Neural cell (in vitro differentiated cells): ENCODE results near the gene PHACTR1. TPM values are rescaled to one million over a fixed set of nuclear protein-coding genes. Genes with fewer than 3 reads are reported as not detected.

Source experiments
- H2AFZ ChIP-seq: fragments of 200-600, 300-800 bp; sonication (generic), shearing (Covaris generic); 2 replicates; pipeline ENCODE4 v1.6.0; 2014; ENCODE audit warnings: low read depth, mild to moderate bottlenecking, antibody characterized with exemption, low read length, moderate library complexity
- H3F3A ChIP-seq: fragments of 200-600 bp; shearing (Covaris generic); 2 replicates; pipeline ENCODE4 v1.6.1; 2016; ENCODE audit warnings: mild to moderate bottlenecking, moderate library complexity, mixed read lengths, antibody characterized with exemption, low read length; ENCODE audit not compliant: insufficient read depth, poor library complexity, severe bottlenecking
- H3K27ac ChIP-seq: fragments of 200-600, 300-800 bp; sonication (generic), shearing (Covaris generic); 2 replicates; pipeline ENCODE4 v1.5.1; 2014; ENCODE audit warnings: mild to moderate bottlenecking, low read length, moderate library complexity
- H3K27me3 ChIP-seq: fragments of 300-800, 200-600 bp; sonication (generic), shearing (Covaris generic); 2 replicates; pipeline ENCODE4 v1.6.0; 2014; ENCODE audit warnings: mild to moderate bottlenecking, low read depth, low read length, moderate library complexity; ENCODE audit not compliant: insufficient read depth
- H3K36me3 ChIP-seq: fragments of 300-800, 200-600 bp; sonication (generic), shearing (Covaris generic); 2 replicates; pipeline ENCODE4 v1.5.1; 2014; ENCODE audit warnings: mild to moderate bottlenecking, antibody characterized with exemption, low read length, moderate library complexity; ENCODE audit not compliant: insufficient read depth
- H3K4me2 ChIP-seq: fragments of 300-800, 200-600 bp; sonication (generic), shearing (Covaris generic); 2 replicates; pipeline ENCODE4 v1.6.0; 2014; ENCODE audit warnings: mild to moderate bottlenecking, low read length
- H3K4me3 ChIP-seq: fragments of 300-800, 200-600 bp; sonication (generic), shearing (Covaris generic); 2 replicates; pipeline ENCODE4 v1.5.1; 2014; ENCODE audit warnings: mild to moderate bottlenecking, low read length, moderate library complexity
- H3K79me2 ChIP-seq: fragments of 200-600 bp; shearing (Covaris generic); replicated peaks from 2 replicates; pipeline ENCODE4 v1.6.0; 2014; ENCODE audit warnings: mild to moderate bottlenecking, low read length, moderate library complexity; ENCODE audit not compliant: insufficient read depth
- H3K9ac ChIP-seq: fragments of 300-800, 200-600 bp; sonication (generic), shearing (Covaris generic); 2 replicates; pipeline ENCODE4 v1.6.1; 2016; ENCODE audit warnings: mild to moderate bottlenecking, low read length, mixed read lengths
- H3K9me2 ChIP-seq: fragments of 200-600 bp; shearing (Covaris generic); 2 replicates; pipeline ENCODE4 v1.6.1; 2016; ENCODE audit warnings: mild to moderate bottlenecking, low read length, mixed read lengths; ENCODE audit not compliant: insufficient read depth
- H3K9me3 ChIP-seq: fragments of 200-600, 300-800 bp; sonication (generic), shearing (Covaris generic); 2 replicates; pipeline ENCODE4 v1.6.1; 2016; ENCODE audit warnings: mild to moderate bottlenecking, mixed run types, low read length, moderate library complexity, mixed read lengths
- H4K20me1 ChIP-seq: fragments of 200-600 bp; shearing (Covaris generic); 2 replicates; pipeline ENCODE4 v1.6.1; 2016; ENCODE audit warnings: mild to moderate bottlenecking, mixed run types; ENCODE audit not compliant: insufficient read depth
- EP300 ChIP-seq: fragments of 450-650 bp; conservative IDR thresholded peaks from 2 replicates; pipeline ENCODE4 v1.6.1; 2014; ENCODE audit warnings: antibody characterized with exemption, mild to moderate bottlenecking, moderate library complexity; ENCODE audit not compliant: poor library complexity, severe bottlenecking
- EZH2 ChIP-seq: fragments of 200-600, 300-800 bp; shearing (Covaris generic), sonication (generic); IDR thresholded peaks from 2 replicates; pipeline ENCODE4 v1.6.1; 2014; ENCODE audit warnings: antibody characterized with exemption, low read length, borderline replicate concordance, mild to moderate bottlenecking; ENCODE audit not compliant: insufficient read depth, poor library complexity, severe bottlenecking
- MXI1 ChIP-seq: fragments of 450-650 bp; conservative IDR thresholded peaks from 2 replicates; pipeline ENCODE4 v1.6.1; 2014; ENCODE audit warnings: antibody characterized with exemption, mild to moderate bottlenecking; ENCODE audit not compliant: poor library complexity, severe bottlenecking
- POLR2AphosphoS5 ChIP-seq: IDR thresholded peaks from 2 replicates; pipeline ENCODE4 v1.6.1; 2012
- RAD21 ChIP-seq: fragments of 450-650 bp; conservative IDR thresholded peaks from 2 replicates; pipeline ENCODE4 v1.6.1; 2014; ENCODE audit warnings: antibody characterized with exemption, mild to moderate bottlenecking, moderate library complexity
- SMC3 ChIP-seq: fragments of 450-650 bp; conservative IDR thresholded peaks from 2 replicates; pipeline ENCODE4 v1.6.1; 2014; ENCODE audit warnings: antibody characterized with exemption, mild to moderate bottlenecking, moderate library complexity; ENCODE audit not compliant: poor library complexity
- TAF1 ChIP-seq: IDR thresholded peaks from 2 replicates; pipeline ENCODE4 v1.6.1; 2012; ENCODE audit warnings: low read depth
- polyA plus RNA-seq: library from polyadenylated mRNA; depleted of rRNA; stranded (reverse); fragments of >200 nt; gene quantifications from 2 replicates; pipeline ENCODE4 v1.2.3, GENCODE V29; 2014
- TF ChIP-seq, protein P1 (sequence below): IDR thresholded peaks from 2 replicates; pipeline ENCODE4 v1.6.1; 2012; ENCODE audit warnings: borderline replicate concordance
- TF ChIP-seq, protein P2 (sequence below): fragments of 450-650 bp; IDR thresholded peaks from 2 replicates; pipeline ENCODE4 v1.5.1; 2014; ENCODE audit warnings: antibody characterized with exemption, mild to moderate bottlenecking, moderate library complexity; ENCODE audit not compliant: poor library complexity, severe bottlenecking

PHACTR1 gene
- polyA plus RNA-seq, 1 donor from 2014 or later = 7.8 TPM

DNA sequence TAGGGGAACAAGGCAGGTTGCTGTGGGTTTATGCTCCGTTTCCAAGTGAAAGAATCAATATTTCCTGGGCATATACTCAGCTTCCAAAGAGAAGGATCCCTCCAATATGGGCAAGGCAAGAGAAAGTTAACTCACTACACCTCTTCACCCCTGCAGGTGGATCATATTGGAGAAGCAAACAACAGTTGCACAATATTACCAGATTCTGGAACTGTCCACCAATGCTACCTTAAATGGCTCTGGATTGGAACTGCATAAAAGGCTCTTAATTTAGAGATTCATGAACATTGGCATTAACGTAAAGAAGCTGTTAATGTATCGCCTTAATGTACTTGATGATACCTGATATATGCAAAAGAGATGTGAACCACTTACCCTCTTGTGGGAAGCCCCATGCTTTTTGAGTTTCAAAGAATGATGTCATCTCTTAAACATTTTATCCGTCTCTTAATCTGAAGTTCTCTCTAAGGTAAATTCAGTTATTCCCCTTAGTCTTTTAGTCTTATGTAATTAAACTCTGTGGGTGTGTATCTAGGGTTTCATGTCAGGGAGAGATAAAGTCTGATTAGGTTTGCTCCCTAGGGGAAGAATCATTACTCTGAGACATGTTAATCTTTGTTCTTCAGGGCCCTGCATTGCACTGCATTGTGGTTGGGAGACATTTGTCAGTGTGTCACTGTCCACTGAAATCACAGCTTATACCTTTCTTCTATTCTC, 99.5 kb downstream of the PHACTR1 start:
- Histone ChIP-seq H3K4me3 (no peak overlapping the region), H2AFZ (no peak overlapping the region), H3K9ac (no peak overlapping the region), H3K27me3 (no peaks in the 10 kb centered on the region), H3K36me3 (no peaks in the 10 kb centered on the region), H3K9me2 (no peaks in the 10 kb centered on the region), H3K4me2 (no peak overlapping the region), H3F3A (no peaks in the 10 kb centered on the region), H3K9me3 (no peaks in the 10 kb centered on the region), H4K20me1 (no peaks in the 10 kb centered on the region), H3K27ac (no peak overlapping the region), H3K79me2 (no peaks in the 10 kb centered on the region)
- TF ChIP-seq EP300 = no peak
- TF ChIP-seq POLR2AphosphoS5 = no peak
- no peak for TF ChIP-seq RAD21
- TF ChIP-seq, protein P1, sequence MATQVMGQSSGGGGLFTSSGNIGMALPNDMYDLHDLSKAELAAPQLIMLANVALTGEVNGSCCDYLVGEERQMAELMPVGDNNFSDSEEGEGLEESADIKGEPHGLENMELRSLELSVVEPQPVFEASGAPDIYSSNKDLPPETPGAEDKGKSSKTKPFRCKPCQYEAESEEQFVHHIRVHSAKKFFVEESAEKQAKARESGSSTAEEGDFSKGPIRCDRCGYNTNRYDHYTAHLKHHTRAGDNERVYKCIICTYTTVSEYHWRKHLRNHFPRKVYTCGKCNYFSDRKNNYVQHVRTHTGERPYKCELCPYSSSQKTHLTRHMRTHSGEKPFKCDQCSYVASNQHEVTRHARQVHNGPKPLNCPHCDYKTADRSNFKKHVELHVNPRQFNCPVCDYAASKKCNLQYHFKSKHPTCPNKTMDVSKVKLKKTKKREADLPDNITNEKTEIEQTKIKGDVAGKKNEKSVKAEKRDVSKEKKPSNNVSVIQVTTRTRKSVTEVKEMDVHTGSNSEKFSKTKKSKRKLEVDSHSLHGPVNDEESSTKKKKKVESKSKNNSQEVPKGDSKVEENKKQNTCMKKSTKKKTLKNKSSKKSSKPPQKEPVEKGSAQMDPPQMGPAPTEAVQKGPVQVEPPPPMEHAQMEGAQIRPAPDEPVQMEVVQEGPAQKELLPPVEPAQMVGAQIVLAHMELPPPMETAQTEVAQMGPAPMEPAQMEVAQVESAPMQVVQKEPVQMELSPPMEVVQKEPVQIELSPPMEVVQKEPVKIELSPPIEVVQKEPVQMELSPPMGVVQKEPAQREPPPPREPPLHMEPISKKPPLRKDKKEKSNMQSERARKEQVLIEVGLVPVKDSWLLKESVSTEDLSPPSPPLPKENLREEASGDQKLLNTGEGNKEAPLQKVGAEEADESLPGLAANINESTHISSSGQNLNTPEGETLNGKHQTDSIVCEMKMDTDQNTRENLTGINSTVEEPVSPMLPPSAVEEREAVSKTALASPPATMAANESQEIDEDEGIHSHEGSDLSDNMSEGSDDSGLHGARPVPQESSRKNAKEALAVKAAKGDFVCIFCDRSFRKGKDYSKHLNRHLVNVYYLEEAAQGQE = no peak
- TF ChIP-seq, protein P2, sequence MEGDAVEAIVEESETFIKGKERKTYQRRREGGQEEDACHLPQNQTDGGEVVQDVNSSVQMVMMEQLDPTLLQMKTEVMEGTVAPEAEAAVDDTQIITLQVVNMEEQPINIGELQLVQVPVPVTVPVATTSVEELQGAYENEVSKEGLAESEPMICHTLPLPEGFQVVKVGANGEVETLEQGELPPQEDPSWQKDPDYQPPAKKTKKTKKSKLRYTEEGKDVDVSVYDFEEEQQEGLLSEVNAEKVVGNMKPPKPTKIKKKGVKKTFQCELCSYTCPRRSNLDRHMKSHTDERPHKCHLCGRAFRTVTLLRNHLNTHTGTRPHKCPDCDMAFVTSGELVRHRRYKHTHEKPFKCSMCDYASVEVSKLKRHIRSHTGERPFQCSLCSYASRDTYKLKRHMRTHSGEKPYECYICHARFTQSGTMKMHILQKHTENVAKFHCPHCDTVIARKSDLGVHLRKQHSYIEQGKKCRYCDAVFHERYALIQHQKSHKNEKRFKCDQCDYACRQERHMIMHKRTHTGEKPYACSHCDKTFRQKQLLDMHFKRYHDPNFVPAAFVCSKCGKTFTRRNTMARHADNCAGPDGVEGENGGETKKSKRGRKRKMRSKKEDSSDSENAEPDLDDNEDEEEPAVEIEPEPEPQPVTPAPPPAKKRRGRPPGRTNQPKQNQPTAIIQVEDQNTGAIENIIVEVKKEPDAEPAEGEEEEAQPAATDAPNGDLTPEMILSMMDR = no peak
- no peak for TF ChIP-seq SMC3
- TF ChIP-seq TAF1 = no peak
- TF ChIP-seq MXI1 = no peak
- no peak for TF ChIP-seq EZH2

DNA sequence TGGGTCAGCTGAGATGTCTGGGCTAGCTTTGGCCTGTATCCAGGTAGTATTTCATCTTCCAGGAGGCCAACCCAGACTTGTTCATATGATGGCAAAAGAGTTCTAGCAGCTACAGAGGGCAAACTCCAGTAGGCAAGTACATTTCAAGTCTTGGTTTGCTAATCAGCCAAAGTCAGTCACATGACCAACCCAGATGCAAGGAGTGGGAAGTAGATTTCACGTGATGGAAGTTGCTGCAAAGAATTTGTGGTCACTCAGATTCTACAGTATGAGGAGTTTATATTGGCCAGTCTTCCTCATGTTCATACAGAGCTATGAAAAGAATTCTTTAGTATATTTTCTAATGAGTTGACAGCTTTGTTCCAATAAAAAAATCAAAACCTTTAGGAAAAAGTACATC, 101.8 kb downstream of the PHACTR1 start:
- Histone ChIP-seq H3K4me2 (no peak overlapping the region), H4K20me1 (no peaks in the 10 kb centered on the region), H3K9ac (no peak overlapping the region), H3K9me2 (no peaks in the 10 kb centered on the region), H2AFZ (no peak overlapping the region), H3K79me2 (no peaks in the 10 kb centered on the region), H3K9me3 (no peaks in the 10 kb centered on the region), H3K27ac (no peak overlapping the region), H3K27me3 (no peaks in the 10 kb centered on the region), H3K4me3 (no peak overlapping the region), H3F3A (no peaks in the 10 kb centered on the region), H3K36me3 (no peaks in the 10 kb centered on the region)
- TF ChIP-seq, protein P2 = no peak
- no peak for TF ChIP-seq SMC3
- no peak for TF ChIP-seq TAF1
- no peak for TF ChIP-seq EP300
- TF ChIP-seq, protein P1 = no peak
- TF ChIP-seq MXI1 = no peak
- TF ChIP-seq EZH2 = no peak
- no peak for TF ChIP-seq POLR2AphosphoS5
- no peak for TF ChIP-seq RAD21
